GM12873 (cell line): ENCODE results near the gene TNFRSF25.
A peak's percentile ranks its signal among the peaks of the same experiment; 100 is the strongest.

Experiments used
- TF ChIP-seq, protein P1 (sequence below): IDR thresholded peaks from 2 replicates; pipeline ENCODE4 v1.5.1; 2012; ENCODE audit warnings: low read depth, mild to moderate bottlenecking, moderate library complexity, low read length, control low read depth; ENCODE audit not compliant: insufficient read depth; ENCODE audit errors: missing control alignments

TNFRSF25 gene

DNA sequence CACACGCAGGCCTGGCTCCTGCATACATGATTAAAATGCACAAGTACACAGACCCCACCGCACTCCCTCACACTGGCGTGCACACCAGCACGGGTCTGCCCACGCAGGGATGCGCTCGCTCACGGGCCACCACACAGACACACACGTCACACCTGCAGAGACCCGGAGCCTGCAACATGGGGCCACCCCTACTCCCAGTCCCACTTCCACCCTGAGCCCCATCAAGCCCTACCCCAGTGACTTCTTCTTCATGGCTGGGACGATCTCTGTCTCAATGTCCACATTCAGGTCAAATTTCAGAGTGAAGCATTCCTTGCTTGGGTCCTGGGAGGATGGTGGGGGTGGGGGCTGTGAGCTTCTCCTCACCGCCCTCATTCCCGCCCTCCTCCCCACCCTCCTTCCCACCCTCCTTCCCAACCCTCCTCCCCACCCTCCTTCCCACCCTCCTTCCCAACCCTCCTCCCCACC, 8.9 kb upstream of the TNFRSF25 start:
- TF ChIP-seq, protein P1, sequence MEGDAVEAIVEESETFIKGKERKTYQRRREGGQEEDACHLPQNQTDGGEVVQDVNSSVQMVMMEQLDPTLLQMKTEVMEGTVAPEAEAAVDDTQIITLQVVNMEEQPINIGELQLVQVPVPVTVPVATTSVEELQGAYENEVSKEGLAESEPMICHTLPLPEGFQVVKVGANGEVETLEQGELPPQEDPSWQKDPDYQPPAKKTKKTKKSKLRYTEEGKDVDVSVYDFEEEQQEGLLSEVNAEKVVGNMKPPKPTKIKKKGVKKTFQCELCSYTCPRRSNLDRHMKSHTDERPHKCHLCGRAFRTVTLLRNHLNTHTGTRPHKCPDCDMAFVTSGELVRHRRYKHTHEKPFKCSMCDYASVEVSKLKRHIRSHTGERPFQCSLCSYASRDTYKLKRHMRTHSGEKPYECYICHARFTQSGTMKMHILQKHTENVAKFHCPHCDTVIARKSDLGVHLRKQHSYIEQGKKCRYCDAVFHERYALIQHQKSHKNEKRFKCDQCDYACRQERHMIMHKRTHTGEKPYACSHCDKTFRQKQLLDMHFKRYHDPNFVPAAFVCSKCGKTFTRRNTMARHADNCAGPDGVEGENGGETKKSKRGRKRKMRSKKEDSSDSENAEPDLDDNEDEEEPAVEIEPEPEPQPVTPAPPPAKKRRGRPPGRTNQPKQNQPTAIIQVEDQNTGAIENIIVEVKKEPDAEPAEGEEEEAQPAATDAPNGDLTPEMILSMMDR: no peak

DNA sequence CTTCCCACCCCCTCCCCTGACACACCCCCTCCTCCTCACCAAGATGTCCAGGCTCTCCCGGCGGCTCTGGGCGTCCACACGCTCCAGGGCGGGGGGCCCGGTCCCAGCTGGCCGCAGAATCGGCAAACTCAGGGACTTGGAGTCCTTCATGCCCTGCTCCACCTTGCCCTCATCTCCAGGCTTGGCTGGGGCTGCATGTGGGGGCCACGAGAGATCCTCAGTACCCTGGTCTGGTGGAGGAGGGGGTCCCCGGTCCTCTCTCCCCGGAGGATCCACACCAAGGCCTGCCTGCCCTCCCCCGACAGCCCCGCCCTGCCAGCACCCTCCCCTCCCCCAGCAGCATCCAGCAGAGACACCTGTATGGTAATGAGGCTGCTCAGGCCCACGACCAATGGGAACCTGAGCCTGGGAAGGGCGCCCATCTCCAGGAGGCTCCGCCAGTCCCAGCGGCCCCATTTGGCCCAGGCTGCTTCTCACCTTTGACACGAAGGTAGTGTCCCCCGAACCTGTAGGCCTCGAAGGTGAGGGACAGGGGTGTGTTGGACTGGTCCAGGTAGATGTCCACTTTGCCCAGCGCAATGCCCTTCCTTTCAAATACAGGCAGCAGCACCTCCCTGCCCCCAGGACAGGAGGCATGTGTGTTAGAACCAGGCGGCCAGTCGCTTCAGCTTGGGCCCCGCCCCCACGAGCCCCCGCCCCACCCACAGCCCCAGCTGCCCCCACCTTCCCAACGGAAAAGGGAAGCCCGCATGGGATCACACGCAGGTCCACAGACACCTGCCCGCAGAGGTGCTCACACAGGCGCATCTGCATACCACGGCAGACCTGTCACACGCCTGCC, 8.2 kb upstream of the TNFRSF25 start:
- TF ChIP-seq, protein P1: no peak

DNA sequence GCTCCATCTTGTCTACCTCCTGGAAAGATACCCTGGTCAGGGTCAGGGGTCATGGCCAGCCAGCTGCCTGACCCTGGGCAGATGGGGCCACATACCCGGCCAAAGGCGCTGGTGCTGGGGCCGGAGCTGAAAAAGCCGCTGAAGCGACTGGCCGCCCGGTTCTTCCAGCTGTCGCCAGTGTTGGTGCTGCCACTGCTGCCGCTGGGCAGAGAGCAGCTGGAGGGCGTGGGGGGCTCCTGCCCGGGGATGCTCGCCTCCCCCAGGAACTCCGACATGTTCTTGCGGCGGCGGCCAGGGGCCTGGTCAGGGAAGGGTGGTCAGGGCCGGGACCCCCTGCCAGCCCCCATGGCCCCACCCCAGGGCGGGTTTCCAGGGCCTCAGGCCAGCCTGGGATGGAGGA, 7.2 kb upstream of the TNFRSF25 start:
- TF ChIP-seq, protein P1: no peak

DNA sequence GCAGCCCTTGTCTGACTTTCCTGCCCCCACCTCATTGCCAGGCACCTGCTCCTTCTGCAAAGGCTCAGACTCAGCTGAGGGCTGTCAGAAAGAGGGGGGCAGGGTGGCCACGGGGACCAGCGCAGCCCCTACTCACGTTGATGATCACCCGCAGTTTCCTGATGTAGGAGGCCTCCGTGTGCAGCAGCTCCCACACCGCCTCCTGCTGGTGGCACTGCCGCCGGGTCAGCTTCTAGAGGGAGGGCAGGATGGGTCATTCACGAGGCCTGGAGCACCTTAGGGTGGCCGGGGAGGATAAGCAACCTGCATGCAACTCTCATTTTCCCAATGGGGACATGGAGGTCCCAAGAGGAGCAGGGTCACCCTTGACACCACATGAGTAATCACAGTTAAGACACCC, 6.4 kb upstream of the TNFRSF25 start:
- TF ChIP-seq, protein P1: peak; percentile 43

DNA sequence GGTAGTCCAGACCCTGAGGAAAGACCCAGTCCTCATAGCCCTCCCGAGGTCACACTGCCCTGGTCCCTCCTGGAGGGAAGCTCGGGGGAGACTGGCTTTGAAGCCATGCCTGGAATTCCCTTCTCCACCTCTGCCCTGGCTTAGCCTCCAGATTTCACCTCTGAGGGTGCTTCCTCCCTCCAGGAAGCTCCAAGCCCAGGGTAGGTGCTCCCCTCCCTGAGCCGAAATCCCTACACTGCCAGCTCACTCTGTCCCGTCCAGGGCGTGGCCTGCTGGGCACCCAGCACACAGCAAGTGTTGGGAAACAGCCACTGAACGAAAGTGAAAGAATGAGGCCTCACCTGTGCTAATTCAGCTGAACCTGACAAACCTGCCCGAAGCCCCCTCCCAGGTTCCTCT, 6.0 kb upstream of the TNFRSF25 start:
- TF ChIP-seq, protein P1: no peak

DNA sequence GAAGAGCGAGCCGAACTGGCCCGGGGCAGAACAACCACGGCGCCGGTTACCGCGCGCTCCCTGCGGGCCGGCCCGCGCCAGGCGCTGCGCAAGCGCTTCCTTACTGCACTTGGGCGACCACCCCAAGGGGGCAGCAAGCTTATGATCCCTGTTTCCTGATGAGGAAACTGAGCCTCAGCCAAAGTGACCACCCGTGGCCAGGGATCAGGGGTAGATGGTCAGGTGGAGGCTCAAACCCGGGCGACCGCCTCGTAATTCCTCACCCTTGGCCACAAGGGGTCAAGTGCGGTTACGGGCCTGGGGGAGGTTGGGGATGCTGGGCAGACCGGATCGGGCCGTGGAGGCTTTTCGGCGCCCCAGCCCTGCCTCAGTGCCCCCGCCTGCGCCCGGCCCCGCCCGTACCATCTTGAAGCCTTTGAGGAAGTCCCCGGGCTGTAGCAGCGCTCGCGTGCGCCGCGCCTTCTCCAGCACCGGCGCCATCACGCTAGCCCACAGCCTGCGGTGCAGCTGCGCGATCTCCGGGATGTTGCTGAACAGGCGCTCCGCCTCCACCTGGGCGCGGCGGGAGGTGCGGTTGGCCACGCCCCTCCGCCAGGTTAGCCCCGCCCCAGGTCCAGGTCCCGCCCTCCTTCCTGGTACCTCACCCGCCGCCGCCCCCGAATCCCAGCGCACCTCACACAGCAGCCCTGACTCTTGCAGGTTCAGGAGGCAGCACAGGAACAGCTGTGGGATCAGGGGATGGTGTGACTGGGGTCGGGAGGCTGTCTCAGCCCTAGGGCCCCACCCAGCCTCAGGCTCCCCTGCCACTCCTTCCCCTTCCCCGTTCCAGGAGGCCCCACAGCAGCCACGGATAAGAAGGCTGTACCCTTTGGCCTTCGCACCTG, 5.4 kb upstream of the TNFRSF25 start:
- TF ChIP-seq, protein P1: no peak
